OCI-LY7 (cell line): ENCODE data around the gene FBXO36.

Experiments
- EZH2phosphoT487 ChIP-seq: fragments of 200-600 bp; sonication (generic); IDR thresholded peaks from 2 replicates; pipeline ENCODE4 v1.6.1; 2018; ENCODE audit warnings: low read depth, borderline replicate concordance, mild to moderate bottlenecking, mixed run types, antibody characterized with exemption, low read length, moderate library complexity, mixed read lengths
- TF ChIP-seq, protein P1 (sequence below): fragments of 200-600 bp; sonication (generic); conservative IDR thresholded peaks from 2 replicates; pipeline ENCODE4 v1.5.1; 2014; ENCODE audit warnings: mild to moderate bottlenecking, antibody characterized with exemption, low read length, moderate library complexity, mixed read lengths

DNA sequence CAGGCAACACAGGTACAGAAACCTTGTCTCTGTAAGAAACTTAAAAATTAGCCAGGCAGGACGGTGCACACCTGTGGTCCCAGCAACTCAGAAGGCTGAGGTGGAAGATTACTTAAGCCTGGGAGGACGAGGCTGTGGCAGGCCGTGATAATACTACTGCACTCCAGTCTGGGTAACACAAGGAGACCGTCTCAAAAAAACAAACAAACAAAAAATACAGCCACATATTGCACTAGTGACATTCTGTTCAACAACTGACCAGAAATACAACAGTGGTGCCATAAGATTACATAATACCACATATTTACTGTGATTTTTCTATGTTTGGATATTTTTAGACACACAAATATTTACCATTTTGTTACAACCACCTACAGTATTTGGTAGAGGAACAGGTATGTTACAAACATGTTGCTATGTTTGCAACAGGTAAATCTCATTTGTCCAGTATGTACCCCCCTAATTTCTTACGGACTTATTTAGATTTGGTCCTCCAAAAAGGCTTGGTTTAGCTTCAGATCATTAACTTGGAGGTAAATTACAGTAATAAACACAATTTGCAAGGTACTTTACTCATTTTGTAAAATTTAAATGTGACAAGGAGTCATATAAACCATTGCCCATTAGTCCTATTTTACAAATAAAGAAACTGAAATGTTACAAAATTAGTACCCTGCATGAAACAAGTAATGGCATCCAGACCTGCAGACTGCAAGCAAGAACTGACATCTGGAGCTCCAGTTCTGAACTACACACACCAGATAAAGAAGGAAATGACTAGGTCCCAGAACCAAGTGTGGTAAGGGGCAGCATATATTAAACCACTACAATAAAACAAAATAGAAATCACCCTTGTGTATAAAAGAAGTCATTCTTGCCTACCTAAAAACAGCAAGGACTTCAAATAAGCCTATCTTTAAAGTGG lies 37.3 kb upstream of the FBXO36 start:
- TF ChIP-seq, protein P1, sequence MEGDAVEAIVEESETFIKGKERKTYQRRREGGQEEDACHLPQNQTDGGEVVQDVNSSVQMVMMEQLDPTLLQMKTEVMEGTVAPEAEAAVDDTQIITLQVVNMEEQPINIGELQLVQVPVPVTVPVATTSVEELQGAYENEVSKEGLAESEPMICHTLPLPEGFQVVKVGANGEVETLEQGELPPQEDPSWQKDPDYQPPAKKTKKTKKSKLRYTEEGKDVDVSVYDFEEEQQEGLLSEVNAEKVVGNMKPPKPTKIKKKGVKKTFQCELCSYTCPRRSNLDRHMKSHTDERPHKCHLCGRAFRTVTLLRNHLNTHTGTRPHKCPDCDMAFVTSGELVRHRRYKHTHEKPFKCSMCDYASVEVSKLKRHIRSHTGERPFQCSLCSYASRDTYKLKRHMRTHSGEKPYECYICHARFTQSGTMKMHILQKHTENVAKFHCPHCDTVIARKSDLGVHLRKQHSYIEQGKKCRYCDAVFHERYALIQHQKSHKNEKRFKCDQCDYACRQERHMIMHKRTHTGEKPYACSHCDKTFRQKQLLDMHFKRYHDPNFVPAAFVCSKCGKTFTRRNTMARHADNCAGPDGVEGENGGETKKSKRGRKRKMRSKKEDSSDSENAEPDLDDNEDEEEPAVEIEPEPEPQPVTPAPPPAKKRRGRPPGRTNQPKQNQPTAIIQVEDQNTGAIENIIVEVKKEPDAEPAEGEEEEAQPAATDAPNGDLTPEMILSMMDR = no peak
- TF ChIP-seq EZH2phosphoT487 = no peak
